HG02884 (cell line): ENCODE data around the gene HP.
"Not testable (repeated sequence)": the region's sequence is repeated elsewhere in the genome, so short reads cannot be mapped to it uniquely, and the experiment has no call there.

ENCODE experiments used
- ATAC-seq: cut with Tn5 transposase; IDR thresholded peaks from one replicate; pipeline ENCODE4 v1.9.1; 2021; ENCODE audit warnings: mild to moderate bottlenecking, moderate library complexity; ENCODE audit not compliant: unreplicated experiment

Gene HP

GRCh38 chr16:72043058-72043457, 11.2 kb upstream of the HP start:
- ATAC-seq = no peak

DNA sequence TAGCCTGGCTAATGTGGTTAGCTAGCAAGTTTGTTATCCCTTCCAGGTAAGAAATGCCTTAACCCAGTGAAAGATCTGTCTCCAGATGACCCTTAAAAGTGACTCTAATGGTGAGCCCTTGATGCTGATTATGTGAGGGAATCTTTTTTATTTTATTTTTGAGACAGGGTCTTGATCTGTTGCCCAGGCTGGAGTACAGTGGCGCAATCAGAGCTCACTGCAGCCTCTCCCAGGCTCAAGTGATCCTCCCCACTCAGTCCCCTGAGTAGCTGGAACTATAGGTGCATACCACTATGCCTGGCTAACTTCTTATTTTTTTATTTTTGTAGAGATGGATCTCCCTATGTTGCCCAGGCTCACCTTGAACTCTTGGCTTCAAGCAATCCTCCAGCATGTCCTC, 10.8 kb upstream of the HP start:
- ATAC-seq = no peak

- ATAC-seq = no peak
Observed at GRCh38 chr16:72044296-72044695, 10.0 kb upstream of the HP start.

DNA sequence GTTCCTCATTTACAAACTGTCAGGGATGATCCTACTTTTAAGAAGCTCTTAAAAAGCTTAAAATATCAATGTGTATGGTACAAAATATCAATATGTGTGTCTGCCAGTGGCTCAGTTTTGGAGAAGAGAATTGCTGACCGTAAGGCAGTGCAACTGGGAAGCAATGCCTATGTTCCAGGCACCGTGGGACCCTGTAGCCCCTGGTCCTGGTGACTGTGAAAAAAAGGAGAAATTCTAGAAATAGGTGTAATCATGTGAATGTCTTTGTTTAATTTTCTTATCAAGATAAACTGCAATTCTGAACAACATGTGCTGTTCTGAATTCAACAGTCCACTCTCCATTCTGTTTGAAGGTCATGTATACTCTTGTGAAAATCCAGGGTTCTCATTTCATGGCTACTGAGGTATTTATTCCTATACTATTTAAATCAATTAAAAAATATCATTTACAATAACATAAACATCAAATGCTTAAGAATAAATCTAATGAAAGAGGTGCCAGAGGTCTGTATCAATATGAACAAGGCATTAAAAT, 9.4 kb upstream of the HP start:
- ATAC-seq = no peak

GRCh38 chr16:72049110-72049509, 5.2 kb upstream of the HP start:
- ATAC-seq = no peak

DNA sequence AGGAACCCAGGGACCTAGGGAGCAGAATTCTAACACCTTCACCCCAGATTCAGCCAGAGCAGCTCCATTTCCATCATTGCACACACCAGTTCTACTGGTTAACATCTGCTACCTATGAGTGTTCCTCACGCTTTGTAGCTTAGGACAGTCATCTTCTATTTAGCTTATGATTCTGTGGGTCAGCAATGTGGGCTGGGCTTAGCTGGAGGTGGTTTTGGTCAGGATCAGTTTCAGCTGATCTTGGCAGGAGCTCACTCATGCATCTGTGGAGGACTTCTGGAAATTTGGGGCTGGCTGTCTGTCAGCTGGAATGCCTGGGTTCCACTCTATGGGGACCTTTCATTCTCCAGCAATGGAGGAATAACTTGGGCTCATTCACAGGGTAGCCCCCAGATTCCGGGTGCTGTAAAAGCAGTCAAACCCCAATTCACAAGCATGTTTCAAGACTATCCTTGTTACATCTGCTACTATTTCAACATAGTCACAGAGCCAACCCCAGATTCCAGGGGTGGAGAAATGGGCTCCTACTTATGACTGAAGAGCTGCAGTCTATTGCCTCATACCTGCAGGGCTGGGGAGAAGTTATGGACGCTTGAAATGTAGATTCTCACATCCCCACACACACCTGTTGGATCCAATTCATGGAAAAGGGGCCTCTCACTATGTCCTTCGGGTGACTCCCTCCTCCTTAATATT, 3.4 kb upstream of the HP start:
- no peak for ATAC-seq

GRCh38 chr16:72051818-72052217, 2.5 kb upstream of the HP start:
- ATAC-seq = no peak

DNA sequence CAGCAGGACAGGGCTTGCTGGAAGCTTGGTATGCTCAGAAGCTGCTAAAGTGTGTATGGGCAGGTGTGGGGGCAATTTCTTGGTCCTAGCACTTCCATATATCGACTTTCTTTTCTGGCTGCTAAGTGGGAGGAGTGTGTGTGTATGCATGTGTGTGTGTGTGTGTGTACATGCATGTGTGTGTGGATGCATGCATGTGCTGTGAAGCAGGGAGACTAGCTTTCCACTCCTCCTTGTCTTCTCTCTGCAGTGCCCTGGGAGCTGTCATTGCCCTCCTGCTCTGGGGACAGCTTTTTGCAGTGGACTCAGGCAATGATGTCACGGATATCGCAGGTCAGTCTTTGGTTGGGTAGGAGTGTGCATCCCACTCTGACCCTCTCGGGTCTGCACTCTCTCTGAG, 1.6 kb downstream of the HP start:
- ATAC-seq = no peak

DNA sequence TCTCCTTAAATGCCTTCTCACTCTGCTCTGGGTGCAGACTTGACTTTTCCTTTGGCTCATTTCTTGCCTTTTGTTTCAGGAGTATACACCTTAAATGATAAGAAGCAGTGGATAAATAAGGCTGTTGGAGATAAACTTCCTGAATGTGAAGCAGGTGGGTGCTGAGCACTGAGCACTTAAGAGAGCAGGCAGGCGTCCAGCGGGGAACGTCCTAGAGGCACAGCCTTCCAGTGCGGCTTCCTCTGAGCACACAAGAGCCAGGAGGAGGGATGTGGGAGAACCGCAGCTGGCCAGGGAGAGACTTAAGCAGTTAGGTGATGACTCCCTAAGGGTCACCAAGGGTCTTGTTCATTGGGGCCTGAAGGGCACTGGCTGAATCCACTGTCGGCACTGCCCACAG, 3.0 kb downstream of the HP start:
- ATAC-seq = not testable (repeated sequence)

- not testable (repeated sequence) for ATAC-seq
Observed at GRCh38 chr16:72059060-72059459, 4.8 kb downstream of the HP start.

GRCh38 chr16:72060405-72060804, 6.1 kb downstream of the HP start:
- ATAC-seq = no peak

DNA sequence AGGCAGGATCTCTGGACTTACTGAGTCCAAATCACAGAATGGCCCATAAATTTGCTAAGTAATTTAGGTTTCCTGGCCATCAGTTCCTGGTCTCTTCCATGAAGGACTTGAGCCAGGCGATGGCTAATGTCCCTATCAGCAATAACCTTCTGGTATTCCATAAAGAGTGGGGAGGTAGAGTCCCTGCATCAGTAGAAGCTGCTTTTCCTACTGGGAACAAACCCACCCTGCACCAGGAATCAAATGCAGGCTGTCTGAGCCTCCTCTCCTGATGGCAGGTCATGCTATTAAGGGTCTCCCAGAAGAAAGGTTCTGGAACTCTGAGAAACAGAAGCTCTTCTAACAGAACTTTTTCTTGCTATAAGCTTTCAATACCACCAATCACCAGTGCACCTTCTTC, 7.3 kb downstream of the HP start:
- ATAC-seq = no peak

GRCh38 chr16:72064361-72064894, 10.1 kb downstream of the HP start:
- no peak for ATAC-seq

GRCh38 chr16:72066747-72067146, 12.4 kb downstream of the HP start:
- no peak for ATAC-seq

DNA sequence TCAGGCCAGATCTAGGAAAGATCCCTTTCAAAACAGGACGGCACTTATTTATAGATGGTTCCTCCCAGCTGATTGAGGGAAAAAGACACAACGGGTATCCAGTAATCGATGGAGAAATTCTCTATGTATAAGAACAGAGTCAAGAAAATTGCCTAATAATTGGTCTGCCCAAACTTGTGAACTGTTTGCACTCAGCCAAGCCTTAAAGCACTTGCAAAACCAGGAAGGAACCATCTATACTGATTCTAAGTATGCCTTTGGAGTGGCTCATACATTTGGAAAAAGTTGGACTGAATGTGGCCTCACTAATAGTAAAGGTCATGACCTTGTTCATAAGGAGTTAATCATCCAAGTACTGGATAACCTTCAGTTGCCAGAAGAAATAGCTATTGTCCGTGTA, 14.6 kb downstream of the HP start:
- ATAC-seq = no peak

GRCh38 chr16:72072514-72073342, 18.4 kb downstream of the HP start:
- ATAC-seq = no peak

DNA sequence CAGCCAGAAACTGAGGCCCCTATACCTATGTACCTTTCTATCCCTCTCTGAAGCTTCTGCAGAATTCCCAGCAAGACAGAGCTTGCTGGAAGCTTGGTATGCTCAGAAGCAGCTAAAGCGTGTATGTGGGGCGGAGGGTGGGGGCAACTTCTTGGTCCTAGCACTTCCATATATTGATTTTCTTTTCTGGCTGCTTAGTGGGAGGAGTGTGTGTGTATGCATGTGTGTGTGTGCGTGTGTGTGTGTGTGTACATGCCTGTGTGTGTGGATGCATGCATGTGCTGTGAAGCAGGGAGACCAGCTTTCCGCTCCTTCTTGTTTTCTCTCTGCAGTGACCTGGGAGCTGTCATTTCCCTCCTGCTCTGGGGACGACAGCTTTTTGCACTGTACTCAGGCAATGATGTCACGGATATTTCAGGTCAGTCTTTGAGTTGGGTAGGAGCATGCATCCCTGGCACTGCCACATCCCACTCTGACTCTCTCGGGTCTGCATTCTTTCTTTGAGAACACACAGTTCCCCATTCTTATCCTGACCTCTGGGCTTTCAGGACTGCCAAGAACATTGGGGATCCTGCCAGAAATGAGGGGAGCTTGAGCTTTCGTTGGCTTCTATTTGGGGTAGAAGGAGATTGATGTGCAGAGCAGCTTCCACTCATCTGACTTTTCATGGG, 19.4 kb downstream of the HP start:
- ATAC-seq = no peak

DNA sequence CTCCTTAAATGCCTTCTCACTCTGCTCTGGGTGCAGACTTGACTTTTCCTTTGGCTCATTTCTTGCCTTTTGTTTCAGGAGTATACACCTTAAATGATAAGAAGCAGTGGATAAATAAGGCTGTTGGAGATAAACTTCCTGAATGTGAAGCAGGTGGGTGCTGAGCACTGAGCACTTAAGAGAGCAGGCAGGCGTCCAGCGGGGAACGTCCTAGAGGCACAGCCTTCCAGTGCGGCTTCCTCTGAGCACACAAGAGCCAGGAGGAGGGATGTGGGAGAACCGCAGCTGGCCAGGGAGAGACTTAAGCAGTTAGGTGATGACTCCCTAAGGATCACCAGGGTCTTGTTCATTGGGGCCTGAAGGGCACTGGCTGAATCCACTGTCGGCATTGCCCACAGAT, 20.8 kb downstream of the HP start:
- not testable (repeated sequence) for ATAC-seq

DNA sequence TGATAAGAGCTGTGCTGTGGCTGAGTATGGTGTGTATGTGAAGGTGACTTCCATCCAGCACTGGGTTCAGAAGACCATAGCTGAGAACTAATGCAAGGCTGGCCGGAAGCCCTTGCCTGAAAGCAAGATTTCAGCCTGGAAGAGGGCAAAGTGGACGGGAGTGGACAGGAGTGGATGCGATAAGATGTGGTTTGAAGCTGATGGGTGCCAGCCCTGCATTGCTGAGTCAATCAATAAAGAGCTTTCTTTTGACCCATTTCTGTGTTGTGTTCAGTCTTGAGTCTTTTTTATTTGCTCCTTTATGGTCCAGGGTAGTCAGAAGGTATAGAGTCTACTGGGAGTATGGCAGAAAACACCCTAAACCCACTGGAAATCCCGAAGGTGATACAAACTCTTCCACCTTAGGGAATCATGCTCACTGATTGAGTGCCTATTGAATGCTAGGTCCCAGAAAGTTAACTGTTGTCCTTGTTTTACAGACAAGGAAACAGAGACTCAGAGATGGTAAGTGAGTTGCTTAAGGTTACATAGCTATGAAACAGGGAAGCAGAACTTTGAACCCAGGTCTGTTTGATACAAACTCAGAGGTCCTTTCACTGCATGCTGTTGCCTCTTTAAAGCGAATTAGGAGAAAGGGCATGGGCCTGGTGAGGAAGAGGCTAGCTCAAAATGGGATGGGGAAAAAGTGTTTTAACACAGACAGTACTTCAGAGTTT, 22.8 kb downstream of the HP start:
- ATAC-seq = not testable (repeated sequence)

GRCh38 chr16:72083778-72084404, 29.6 kb downstream of the HP start:
- no peak for ATAC-seq
